Fibroblast of skin of left biceps (primary cell): ENCODE measurements around the gene ALDH4A1.
A peak's percentile ranks its signal among the peaks of the same experiment; 100 is the strongest.

Experiments used
- DNase-seq, 2 experiments: peaks; one replicate each; pipeline ENCODE4 v3.0.0-alpha.2; 2013; ENCODE audit warnings: low read depth in 2 of 2

Gene ALDH4A1

DNA sequence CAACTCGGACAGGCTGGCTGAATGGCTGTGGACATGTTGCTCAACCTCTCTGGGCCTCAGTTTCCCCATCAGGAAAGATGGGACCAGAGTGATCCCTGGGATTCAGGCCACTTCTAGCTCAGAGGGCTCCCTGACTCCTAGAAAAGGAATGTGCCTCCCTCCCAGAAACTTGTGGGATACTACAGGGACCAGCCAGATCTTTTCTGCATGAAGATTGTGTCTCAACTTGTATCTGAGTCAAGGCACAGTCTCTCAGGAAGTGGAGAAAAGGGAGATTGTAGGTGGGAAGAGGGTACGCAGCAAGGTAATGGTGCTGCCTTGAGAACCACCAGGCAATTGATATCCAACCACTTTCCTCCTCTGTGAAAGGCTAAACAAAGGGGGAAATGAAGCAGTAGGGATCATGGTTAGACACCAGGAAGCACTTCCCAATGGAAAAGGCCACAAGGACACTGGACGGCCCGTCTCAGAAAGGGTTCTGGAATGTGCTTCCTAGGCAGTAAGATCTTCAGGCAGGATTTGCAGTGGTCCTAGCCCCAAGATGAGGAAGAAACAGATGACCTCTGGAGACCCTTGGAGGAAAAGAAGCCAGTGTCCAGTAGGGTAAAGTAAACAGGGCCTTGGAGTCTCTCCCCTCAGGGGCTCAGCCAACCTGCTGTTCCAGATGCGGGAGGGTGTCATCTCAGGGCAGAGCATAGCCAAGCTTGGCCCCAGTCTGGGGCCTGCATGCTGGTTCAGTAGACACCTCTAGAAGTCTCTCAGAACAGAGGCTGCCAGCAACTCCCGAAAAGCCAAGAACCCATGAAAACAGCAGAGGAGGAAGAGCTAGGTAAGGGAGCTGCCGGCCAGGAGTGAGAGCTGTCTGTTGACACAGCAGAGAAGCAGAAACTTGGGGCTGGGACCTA, 37.3 kb upstream of the ALDH4A1 start:
- no peak for DNase-seq

DNA sequence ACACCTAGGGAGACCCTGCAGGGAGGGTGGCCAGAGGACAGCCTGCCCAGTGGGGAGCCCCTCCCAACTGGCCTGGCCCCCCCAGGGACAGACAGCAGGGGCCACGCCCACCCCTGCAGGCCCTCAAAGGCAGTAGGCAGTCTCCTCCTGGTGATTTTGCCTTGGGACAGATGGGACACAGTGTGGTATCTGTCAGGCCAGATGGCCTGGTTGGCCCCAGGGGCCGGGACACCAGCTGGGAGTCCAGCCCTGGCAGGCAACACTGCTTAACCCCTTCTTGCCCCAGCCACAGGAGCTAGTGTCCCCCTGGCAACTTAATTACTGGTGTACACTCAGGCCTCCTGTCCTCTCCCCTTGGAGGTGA, 36.3 kb upstream of the ALDH4A1 start:
- DNase-seq: no peak

DNA sequence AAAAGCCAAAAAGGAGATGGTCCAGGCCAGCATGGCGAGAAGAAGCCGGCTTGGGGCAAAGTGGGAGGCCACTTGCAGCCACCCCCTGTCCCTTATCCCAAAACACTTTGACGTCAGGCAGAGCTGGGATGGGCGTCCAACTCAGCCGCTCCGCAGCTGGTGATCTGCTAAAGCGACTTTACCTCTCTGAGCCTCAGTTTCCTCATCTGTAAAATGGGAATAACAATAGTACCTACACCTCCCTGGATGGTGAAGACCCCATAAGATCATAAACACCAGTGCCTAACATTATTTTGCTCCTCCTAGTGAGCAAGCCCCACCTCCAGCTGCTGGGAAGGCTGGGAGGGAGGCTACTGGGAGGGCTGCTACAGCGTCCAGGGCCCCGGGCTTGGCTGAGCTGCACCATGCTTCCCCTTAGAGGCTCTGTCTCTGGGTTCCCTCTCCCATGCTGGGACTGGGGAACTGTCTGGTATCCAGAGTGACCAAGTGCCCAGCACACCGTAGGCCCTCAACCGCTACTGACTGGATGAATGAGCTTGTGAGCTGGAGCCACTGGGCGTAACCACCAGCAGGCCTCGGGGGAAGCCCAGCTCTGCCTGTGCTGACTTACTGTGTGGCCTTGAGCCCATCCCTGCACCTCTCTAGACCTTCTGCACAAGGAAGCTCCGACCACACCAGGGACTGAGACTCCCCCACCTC, 35.8 kb upstream of the ALDH4A1 start:
- no peak for DNase-seq

DNA sequence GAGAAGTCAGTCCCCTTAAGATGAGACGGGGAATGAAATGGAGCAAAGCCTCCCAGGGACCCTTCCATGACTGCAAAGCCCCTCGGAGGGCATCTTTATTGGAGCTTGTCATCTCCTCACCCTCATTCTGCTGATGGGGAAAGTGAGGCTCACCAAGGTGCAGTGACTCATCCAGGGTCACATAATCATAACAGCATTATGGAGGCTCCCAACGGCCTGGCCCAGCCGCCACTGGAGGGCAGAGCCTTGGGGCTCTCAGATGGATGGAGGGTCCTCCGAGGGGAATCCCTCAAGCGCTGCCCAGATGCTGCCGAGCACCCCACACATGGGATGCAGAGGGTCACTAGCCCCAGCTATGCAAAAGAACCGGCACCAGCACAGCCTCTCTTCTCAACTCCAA, 35.2 kb upstream of the ALDH4A1 start:
- DNase-seq: no peak

DNA sequence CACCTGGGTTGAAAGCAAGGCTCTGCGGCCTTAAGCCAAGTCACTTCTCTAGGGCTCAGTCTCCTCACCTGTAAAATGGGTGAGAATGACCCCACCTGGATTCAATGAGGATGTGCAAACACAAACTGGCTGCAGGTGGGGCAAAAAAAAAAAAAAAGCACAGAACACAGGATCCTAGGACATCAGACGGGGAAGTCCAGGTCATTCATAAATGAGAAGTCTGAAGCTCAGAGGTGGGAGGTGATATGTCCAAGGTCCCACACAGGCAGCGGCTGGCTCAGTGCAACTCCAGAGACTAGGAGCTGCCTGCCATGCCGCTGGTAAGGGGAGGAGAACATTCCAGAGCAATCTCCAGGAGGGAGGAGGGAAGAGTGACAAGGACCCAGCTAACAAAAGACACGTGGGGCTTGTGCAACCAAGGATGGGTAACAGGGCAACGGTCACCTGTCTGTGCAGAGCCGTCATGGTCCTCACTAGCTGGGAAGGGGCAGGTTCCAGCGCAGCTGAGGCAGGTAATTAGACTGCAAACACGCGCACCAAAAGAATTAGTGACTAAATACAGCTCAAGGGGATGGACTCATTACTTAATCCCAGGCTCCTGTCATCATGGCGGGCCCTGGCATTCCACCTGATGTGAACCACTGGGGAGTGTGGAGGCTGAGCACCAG, 34.6 kb upstream of the ALDH4A1 start:
- DNase-seq: no peak

- DNase-seq: no peak
Observed at GRCh38 chr1:18936471-18936813, 34.1 kb upstream of the ALDH4A1 start.

DNA sequence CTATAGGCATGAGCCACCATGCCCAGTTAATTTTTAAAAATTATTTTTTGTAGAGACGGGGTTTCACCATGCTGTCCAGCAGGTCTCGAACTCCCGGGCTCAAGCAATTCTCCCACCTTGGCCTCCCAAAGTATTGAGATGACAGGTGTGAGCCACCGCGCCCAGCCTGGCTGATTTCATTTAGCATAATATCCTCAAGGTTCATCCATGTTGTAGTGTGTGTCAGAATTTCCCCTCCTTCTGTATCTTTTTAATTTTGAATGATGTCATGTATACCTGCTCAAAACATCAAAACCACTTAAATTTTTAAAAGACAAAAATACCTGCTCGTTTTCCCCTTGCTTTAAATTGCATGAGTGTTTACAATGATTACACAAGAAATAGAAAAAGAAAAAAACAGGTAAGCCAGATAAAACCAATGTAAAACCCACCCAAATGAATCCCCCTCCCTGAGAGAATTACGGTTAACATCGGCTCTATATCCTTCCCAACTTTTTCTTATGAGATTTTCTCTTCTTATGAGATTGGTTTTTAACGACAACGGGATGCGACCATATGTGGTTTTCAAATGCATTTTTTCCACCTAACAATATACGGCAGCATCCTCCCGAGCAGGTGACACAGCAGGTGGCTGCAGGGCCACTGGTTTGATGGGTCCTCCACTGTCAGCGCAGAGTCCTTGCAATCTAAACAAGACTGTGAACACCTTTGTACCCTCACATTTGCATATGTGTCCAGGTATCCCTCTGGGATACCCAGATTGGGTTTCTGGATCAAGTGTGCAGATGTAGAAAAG, 32.0 kb upstream of the ALDH4A1 start:
- no peak for DNase-seq

- DNase-seq: no peak
Observed at GRCh38 chr1:18932879-18933278, 30.5 kb upstream of the ALDH4A1 start.

DNA sequence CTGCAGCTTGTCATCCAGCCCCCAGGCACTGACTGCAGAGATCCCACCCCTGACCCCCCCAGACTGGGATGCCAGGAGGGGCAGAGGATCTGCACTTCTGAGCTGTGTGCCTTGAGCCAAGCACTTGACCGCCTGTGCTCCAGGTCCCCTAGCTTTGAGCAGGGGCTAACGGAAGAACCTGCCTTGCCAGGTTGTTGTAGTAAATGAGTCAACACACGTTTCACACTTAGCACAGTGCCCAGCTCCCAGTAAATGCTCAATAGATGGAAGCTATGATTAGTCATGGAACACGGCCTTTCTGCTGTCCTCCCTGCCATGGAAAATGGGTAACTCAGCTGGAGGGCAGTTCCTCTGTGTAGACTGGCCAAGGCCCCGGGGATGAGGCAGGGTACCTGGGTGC, 30.0 kb upstream of the ALDH4A1 start:
- DNase-seq: no peak

- no peak for DNase-seq
Observed at GRCh38 chr1:18931730-18932129, 29.4 kb upstream of the ALDH4A1 start.

DNA sequence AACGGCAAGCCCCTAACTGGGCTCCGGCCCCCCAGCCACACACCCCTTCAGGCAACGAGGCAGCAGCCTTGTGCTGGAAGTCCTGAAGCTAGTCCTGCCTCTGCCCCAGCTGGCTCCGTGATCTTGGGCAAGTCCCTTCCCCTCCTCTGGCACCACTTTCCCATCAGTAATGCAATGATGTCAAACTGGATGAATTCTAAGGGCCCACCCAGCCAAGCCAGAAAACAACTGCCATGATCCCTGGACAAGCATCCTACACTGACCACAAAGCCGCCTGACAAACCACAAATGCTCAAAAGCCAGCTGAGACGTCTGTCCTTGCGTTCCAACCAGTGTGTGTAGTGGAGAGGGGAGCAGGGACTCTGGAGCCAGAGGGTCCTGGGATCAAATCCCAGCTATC, 27.3 kb upstream of the ALDH4A1 start:
- DNase-seq: no peak

- DNase-seq: no peak
Observed at GRCh38 chr1:18928985-18929384, 26.6 kb upstream of the ALDH4A1 start.

- DNase-seq: no peak
Observed at GRCh38 chr1:18928406-18928805, 26.1 kb upstream of the ALDH4A1 start.

GRCh38 chr1:18927654-18928272, 25.4 kb upstream of the ALDH4A1 start:
- DNase-seq: no peak

DNA sequence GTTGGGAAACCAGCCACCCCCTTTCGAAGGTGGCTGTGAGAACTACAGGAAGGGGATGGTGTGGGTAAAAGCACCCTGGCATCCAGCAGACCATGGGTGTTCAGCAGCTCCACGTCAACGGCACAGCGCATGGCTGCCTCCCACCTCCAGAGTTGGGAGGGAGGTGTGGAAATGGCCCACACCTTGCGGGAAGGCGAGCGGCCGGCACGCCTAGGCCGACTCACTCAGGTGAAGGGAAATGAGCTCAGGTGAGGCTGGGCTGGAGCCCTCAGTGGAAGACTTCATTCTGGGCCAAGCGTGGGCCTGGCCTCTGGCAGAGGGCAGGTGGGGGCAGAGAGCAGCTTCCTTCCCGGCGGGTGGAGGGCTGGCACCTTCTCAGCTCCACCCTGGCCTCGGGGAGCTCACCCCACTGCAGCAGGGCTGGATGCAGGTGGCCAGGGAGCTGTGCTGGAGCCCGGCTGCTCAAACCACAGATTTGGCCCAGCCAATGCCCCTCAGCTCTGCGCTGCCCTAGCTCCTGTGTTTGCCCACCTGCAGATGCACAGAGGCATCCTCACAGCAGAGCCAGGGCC, 24.8 kb upstream of the ALDH4A1 start:
- no peak for DNase-seq

DNA sequence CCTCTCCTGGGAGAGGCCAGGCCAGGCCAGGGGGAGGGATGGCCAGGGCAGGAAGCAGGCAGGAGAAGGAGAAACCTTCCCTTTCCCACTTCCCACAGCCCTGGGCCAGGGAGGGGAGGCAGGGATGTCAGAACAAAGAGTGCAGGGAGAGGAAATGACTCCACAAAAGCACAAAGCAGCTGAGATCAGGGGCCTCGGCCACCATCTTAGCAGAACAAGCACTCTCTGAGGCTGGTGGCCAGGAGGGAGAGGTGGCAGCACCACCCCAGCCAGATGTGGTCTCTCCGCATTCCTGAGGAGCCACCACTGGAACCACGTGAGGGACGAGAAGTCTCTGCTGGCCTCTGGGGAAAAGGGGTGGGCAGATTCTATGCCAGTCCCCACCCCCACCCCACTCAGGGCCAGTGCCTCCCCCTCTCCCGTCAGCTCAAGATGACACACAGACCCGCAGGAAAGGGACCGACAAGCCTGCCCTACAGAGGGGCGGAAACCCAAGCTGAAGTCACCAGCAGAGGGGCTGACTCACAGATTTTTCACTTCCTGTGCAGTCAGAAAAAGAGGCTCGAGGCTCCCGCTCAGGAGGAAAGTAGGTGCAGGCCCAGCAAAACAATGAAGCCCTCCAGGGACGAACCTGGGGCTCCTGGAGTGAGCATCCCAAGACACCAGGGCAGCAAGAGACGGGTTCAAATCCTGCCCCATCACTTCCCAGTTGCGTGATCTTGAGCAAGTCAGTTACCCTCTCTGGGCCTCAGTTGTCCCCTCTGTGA, 24.1 kb upstream of the ALDH4A1 start:
- DNase-seq: peak; percentile 69 to 73

DNA sequence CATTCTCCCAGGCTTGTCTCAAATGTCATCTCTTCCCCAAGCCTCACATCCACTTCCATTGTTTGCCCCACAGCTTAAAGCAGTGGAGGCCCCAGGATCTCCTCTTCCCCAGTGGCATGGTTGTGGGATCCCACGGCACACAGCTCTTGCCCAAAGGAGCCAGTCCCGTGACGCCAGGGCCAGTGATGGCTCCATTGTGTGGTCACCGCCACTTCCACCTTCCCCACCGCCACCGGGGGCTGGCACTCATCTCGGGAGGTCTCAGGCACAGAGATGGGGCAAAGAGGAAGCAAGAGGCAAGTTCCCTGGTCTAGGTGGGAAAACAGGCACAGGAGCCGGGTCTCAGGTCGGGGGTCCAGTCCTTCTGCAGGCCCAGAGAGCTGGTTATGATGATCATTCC, 22.9 kb upstream of the ALDH4A1 start:
- no peak for DNase-seq

GRCh38 chr1:18924221-18924691, 21.9 kb upstream of the ALDH4A1 start:
- DNase-seq: no peak

DNA sequence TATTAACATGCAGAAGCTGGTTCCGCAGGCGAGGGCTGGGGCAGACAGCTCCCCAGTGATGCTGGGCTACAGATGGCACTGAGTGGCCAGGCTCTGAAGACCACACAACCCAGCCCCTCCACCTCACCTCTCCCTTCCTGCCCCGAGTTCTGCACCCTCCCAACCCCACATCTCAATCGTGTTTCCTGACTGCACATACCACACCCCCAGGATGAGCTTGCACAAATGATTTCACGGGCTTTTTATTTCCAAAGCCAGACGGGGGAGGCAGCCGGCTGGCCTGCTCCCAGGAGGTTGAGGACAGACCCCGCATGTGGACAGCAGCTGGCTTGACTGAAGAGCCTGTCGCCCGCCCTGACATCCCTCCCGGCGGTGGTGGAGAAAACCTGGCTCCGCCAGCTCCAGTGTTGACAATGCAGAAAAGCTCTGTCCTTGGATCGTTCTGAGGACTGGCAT, 21.4 kb upstream of the ALDH4A1 start:
- no peak for DNase-seq
